OCI-LY3 (cell line): Measurements from ENCODE around the gene GPR32.

Source experiments
- CTCF ChIP-seq: fragments of 200-600, 300-600 bp; sonication (generic); IDR thresholded peaks from 2 replicates; pipeline ENCODE4 v1.5.1; 2014; ENCODE audit warnings: antibody characterized with exemption, low read length, low read depth
- EZH2phosphoT487 ChIP-seq: fragments of 200-600 bp; shearing (Covaris generic); IDR thresholded peaks from 2 replicates; pipeline ENCODE4 v1.6.1; 2018; ENCODE audit warnings: antibody characterized with exemption, mixed run types, low read depth

DNA sequence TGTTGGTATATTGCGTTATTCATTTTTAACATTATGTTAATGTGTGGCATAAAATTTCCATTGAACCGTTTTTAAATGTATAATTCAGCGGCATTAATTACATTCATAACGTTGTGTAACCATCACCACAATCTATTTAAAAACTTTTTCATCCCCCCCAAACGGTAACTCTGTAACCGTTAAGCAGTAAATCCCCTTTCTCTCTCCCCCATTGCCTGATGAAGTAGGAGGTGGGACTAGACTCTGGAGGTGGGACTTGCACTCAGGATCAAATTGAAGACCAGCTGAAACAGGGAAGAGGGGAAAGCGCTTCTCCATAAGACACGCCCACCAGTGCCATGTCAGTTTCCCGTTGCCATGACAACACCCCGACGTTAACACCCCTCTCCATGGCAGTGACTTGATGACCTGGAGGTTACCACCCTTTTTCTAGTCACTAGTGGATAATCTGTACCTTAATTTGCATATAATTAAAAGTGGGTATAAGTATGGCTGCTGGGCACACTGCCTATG, 30.3 kb upstream of the GPR32 start:
- TF ChIP-seq CTCF, result no peak
- TF ChIP-seq EZH2phosphoT487, result no peak
